Skin of body (tissue), 2 donors: ENCODE measurements around the gene MYO1E. TPM values are rescaled to one million over a fixed set of nuclear protein-coding genes. Genes with fewer than 3 reads are reported as not detected.
A peak's percentile ranks its signal among the peaks of the same experiment; 100 is the strongest.
"Not testable (repeated sequence)": the region's sequence is repeated elsewhere in the genome, so short reads cannot be mapped to it uniquely, and the experiment has no call there.

Source experiments
- DNase-seq: peaks from one replicate; lab custom pipeline; 2025; lab: John Stamatoyannopoulos, UW
- total RNA-seq: library from RNA; depleted of rRNA; stranded (reverse); fragments of >200 nt; gene quantifications from one replicate; pipeline ENCODE4 v1.2.3, GENCODE V29; 2014

MYO1E gene
- total RNA-seq: 58.8 TPM

GRCh38 chr15:59372352-59373211 is at the start of gene MYO1E:
TSS of gene MYO1E (minus strand) at chr15:59372871. CDS start at chr15:59372500, 371 bp downstream.
- DNase-seq: peak; percentile 98

- DNase-seq: no peak
Measured at GRCh38 chr15:59420986-59421618, 48.4 kb upstream of the MYO1E start.

DNA sequence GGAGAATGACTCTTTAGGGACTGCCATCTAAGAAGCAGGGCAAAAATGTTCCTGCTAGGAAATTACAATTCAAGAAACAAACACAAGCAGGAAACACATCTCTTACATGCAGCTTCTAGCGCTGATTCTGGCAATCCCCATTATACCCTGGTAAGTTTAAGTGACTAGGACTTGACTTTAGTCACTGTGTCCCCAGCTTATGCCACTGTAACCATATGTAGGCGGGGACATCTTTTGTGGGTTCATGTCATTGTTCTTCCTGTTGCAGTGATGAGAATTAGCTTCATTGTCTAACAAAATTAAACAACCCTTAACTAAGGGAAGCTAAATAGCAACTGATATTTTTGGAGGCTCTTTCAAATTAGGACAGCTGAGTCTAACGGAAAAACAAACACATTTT is 47.4 kb upstream of the MYO1E start:
- no peak for DNase-seq

DNA sequence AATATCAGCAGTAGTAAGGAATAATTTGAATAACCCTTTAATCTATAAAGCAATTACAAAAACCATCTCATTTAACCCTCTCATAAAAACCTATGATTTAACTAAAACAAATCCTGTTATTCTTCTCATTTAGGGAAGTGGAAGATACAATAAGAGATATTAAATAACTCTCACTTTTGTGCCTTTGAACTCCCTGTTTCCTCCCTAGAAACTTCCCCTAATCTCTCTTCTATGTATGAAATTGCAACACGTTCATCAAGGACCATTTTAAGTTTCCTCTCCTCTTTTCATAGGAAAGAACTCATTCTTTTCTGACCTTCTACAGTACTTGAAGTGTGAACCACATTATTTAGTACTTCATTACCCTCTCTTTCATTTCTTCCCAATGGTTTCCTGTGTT is 46.5 kb upstream of the MYO1E start:
- DNase-seq: no peak

- DNase-seq: no peak
Measured at GRCh38 chr15:59416816-59417215, 44.1 kb upstream of the MYO1E start.

DNA sequence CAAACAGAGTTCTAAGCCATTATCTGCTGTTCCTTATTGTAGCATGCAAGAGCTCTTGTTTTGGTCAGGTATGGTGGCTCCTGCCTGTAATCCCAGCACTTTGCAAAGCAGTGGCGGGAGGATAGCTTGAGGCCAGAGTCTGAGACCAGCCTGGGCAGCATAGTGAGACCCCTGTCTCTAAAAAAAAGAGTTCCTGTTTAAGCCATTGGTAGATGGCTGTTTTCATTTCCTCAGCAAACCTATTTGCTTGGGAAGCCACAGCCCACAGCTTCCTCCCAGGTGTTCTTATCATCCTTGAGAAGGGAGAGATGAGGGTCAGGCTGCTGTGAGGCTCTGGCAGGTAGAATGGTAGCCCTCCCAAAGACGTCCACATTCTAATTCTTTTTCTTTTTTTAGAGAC is 40.9 kb upstream of the MYO1E start:
- DNase-seq: no peak

DNA sequence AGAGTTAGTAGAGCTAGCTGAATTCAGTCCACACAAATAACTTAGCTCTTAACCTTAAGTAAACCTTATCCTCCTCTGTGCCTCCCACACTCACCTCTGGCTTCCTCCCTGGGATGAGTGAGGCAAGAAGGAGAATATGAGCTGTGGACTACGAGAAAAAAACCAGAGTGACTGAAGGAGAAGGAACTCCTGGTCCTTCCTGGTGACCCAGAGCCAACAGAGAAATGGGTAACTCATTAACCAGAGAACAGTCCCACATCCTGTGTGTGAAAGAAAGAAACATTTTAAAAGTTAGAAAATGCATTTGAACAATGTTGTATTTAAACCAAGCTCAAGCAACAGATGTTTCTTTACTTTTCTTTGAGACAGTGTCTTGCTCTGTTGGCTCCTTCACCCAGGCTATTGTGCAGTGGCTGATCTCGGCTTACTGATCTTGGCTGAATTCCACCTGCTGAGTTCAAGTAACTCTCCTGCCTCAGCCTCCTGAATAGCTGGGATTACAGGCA is 37.8 kb upstream of the MYO1E start:
- no peak for DNase-seq

DNA sequence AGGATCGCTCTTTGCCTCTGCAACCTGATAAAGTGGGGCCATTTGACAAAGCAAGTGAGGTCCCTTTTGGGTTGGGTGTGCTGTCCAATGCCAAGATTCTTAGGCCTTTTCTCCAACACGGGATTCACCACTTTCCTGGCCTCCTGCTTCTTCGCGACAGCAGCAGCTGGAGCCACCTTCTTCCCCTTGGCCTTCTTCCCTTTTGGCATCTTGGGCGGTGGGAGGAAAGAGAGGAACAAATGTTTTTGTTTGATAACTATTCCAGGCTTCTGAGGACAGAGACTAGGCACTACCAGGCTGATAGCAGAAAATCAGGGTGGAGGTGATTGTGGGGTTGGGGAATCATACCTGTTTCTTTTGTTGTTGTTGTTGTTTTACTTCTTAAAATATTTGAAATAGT is 35.3 kb upstream of the MYO1E start:
- DNase-seq: no peak

GRCh38 chr15:59406446-59406845 is 33.8 kb upstream of the MYO1E start:
- DNase-seq: no peak

DNA sequence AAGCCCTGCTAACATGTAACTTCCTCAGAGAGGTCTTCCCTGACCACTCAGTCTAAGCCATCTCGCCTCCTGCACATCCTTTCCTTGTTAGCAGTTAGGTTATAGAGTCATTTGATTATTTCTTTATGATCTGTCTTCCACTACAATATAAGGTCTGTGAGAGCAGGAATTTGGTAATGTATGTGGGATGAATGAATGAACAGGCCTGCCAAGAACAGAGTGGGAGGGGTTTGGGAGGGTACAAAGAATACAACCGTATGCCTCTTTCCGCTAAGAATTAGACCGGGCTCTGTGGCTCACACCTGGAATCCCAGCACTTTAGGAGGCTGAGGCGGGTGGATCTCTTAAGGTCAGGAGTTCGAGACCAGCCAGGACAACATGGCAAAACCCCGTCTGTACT is 32.4 kb upstream of the MYO1E start:
- DNase-seq: no peak

- DNase-seq: no peak
Measured at GRCh38 chr15:59401824-59402569, 29.3 kb upstream of the MYO1E start.

DNA sequence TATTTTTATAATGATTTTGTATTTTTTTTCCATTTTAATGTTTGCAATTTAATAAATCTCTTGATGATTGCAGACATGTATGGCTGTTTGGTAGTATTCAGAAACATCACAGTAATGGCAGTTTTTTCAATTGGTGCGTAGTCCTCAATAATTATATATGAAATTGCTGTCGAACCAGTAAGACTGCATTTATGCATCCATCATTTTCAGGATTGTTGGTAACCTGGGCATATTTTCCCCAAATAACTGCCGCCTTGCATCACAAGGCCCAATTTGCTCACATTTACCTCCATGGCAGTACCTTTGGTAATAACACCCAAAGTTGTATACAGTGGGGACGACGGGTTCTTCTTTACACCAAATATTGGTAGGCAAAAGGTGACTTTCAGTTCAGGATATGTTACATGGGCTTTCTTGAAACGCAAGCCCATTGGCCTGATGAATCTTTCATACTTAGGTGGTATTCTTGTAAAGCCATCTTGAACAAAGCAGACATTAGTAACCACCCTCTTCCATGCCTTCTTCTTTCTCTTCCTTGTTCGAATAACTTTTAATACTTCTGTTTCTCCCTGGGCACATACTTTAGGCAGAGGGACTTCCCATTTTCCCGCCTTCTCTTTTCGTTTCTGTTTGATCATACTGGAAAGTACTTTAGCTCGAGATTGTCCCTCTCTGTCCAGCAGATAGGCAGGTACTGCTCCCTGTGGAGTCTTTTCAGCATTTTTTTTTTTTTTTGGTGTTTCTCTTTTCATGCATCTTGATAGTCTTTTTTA is 28.6 kb upstream of the MYO1E start:
- DNase-seq: not testable (repeated sequence)

DNA sequence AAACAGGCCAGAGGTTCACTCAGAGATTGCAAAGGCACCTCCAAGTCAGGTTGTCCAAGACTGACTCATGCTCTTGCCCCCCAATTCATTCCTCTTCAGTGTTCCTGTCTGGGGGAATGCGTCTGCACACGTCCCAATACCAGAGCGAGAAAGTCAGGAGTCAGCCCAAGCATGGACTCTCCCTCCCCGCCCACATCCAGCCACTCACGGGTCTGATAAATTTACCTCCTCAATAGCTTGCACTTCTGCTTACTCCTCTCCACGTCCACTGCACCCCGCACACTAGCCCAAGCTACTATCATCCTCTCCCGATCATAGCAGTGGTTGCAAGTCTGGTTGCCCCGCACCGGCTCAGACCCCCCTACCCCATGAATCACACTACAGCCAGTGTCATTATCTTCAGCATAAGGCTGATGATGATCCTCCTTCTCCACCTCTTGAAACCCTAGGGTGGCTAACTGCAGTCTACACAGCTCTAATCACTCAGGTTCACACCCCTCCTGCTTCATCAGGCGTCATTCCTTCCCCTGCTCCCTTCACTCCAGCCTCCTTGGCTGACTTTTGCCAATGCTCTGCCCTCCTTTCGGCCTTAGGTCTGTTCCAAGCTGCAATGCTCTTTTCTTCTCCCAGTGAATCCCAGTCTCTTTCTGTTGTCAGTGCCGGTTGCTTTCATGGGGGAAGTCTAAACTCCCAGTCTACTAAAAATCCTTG is 27.6 kb upstream of the MYO1E start:
- no peak for DNase-seq

DNA sequence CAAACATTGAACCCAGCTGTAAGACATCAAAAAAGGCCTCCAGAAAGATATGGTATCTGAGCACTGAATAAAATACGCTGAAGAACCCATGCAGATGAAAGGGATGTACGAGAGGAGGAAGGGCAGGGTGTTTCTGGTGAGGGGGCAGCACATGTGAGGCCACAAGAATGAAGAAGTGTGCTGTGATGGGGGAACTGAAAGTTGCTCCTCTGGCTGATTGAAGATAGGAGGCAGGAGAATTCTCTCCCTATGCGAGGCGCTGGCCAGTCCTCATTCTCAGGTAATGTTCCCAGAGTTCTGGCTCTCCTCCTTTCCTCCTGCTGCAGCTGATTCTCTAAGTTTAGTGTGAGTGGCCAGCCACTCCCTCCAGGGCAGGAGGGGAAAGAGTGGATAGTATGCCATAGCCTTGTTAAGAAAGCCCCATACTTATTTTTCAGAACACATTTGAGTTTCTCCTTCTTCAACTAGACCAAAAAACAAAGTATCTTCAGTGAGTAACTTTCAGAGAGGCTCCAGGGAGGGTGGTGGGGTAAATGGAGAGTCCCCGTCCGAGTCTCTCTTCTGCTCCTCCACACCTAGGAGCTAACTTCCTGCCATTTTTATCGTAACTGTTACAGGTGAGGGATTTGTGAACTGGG is 26.9 kb upstream of the MYO1E start:
- no peak for DNase-seq

- DNase-seq: no peak
Measured at GRCh38 chr15:59398220-59398619, 25.5 kb upstream of the MYO1E start.

DNA sequence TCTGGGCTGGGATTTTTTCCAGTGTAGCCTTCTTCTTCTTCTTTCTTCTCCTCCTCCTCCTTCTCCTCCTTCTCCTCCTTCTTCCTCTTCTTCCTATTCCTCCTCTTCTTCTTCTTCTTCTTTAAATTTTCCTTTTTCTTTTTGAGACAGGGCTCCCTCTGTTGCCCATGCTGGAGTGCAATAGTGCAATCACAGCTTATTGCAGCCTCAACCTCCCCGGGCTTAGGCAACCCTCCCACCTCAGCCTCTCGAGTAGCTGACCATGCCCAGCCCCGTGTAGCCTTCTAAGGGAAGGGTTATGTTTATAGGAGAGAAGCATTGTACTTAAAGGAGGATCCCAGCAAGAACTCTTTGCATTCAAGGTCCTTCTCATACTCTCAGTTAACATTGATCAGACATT is 24.0 kb upstream of the MYO1E start:
- DNase-seq: no peak

DNA sequence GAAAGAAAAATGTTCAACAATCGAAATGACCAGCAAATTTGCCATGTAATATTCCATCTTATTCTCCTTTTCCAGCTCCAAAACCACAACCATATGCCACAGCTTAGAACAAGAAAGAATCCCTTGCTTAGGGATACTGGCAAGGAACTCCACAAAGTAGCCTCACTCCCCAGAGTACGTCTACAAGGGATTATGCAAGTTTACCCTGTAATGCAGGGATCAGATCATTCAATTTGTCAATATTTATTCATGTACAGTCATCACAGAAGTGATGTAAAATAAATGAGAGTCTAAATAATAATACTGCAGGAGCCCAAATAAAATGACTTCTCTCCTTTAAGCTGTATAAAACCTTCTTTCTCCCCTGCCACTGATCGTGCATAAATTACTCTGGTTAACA is 23.5 kb upstream of the MYO1E start:
- no peak for DNase-seq

GRCh38 chr15:59394166-59394661 is 21.5 kb upstream of the MYO1E start:
- DNase-seq: no peak

GRCh38 chr15:59392299-59392698 is 19.6 kb upstream of the MYO1E start:
- no peak for DNase-seq

DNA sequence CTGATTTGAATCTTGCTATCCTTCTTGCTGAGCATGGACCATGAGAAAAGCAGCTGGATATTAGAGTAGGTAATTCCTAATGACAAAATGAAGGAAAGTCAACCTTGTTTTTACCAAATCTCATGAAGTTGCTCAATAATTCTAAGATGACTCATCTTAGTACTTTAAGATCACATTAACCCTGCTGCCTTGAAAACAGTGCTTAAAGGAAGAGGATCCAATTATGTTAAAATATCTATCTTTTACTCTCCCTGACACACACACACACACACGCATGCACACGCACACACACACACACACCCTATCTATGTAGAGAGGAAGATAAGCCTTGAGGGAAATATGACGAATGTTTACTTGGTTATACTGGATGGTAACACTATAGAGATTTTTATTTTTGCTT is 16.0 kb upstream of the MYO1E start:
- DNase-seq: no peak
